Smooth muscle cell of the umbilical artery (primary cell): ENCODE data around the gene BAG5. TPM values are rescaled to one million over a fixed set of nuclear protein-coding genes. Genes with fewer than 3 reads are reported as not detected.

Experiments
- total RNA-seq: library from RNA; depleted of rRNA; stranded (reverse); fragments of >200 nt; gene quantifications from 2 replicates; pipeline ENCODE4 v1.2.3, GENCODE V29; 2014

The BAG5 gene
- 27.6 and 32.1 TPM in 2 replicates for total RNA-seq

GRCh38 chr14:103562429-103563225 lies at the start of gene BAG5, which contains the start of gene COA8:
TSS of gene BAG5 (minus strand) at chr14:103562657. CDS start at chr14:103561164, 1,493 bp downstream.
TSS of gene COA8 (plus strand) at chr14:103562960. CDS start at chr14:103563002, 42 bp downstream.

GRCh38 chr14:103528587-103529382 lies 33.7 kb downstream of the BAG5 start, which contains the start of gene TRMT61A:
TSS of gene TRMT61A (plus strand) at chr14:103529196. CDS start at chr14:103529979, 783 bp downstream.

DNA sequence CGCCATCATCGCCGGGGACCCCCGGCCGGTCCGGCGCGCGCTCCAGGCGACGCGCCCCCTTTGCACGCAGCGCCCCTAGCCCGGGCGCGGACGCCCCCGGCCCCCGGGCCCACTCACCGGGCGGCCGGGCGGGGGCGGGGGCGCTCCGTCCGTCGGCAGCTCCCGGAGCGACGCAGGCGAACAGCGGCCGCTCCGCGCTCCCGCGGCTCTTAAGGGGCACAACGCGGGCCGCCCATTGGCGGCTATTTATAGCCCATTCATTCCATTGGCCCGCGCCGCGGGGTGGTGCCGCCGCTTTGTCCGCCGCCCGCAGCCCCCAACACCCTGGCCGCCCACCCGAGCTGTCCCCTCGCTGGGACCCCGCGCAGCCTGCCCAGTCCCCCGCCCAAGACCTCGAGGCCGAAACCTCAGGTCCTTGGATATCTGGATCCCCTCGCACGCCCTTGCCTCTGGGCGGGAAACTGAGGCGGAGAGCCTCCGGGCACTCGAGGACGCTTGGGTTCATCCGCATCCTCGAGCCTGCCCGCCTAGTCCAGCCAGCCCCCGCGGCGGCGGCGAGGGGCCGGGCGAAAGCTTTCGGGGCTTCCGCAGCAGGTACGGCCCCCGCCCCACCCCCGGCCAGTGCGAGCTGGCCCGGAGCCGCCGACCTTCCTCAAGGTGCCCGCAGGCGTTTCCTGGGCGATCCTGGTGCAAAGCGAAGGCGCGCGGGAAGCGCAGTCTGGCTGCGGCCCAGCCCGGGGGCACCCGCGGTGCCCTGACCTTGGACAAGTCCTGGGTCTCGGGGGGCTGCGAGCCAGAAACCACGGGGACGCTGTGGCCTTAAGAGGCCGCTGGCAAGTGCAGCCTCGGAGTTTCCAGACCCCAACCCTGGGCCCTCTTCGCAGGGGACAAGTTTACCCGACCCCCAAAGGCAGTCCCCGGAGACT lies 39.5 kb downstream of the BAG5 start, which contains the start of gene CKB:
Gene CKB, minus strand, starts transcription at position 182 of the 926 bp plus-strand sequence. CDS start 337 bp downstream, outside the sequence.

Other genes starting within 250 kb of the BAG5 start
- 181 and 244 TPM in 2 replicates for gene EIF5, start 228.4 kb downstream of the BAG5 start, total RNA-seq
- 80.8 and 97.5 TPM in 2 replicates for gene MARK3, start 177.2 kb downstream of the BAG5 start, total RNA-seq
- gene CKB, start 39.8 kb downstream of the BAG5 start, total RNA-seq: 5.6 and 10.4 TPM in 2 replicates
- 7.1 and 10.7 TPM in 2 replicates for gene TRMT61A, start 33.5 kb downstream of the BAG5 start, total RNA-seq
- 15.1 and 19.6 TPM in 2 replicates for gene COA8, start 303 bp upstream of the BAG5 start, total RNA-seq
- 193 and 283 TPM in 2 replicates for gene KLC1, start 66.6 kb upstream of the BAG5 start, total RNA-seq
- 3.3 and 11.4 TPM in 2 replicates for gene XRCC3, start 152.8 kb upstream of the BAG5 start, total RNA-seq
- gene ZFYVE21, start 153.2 kb upstream of the BAG5 start, total RNA-seq: 47.5 and 52.3 TPM in 2 replicates